Heart left ventricle (tissue), 13 donors: ENCODE data around the gene ATP2B2.

Source experiments
- CTCF ChIP-seq, 12 donors: fragments of 200-600 bp; sonication (generic) in 4 of 12; IDR thresholded peaks; one replicate each; pipeline versions ENCODE4 v1.5.0 to v1.8.0; 2018 to 2022; ENCODE audit warnings: antibody characterized with exemption in 12 of 12, mild to moderate bottlenecking in 5 of 12
- POLR2A ChIP-seq, 2 donors: fragments of 450-650 bp; IDR thresholded peaks; one replicate each; pipeline ENCODE4 v1.6.1; 2017; ENCODE audit warnings: antibody characterized with exemption in 2 of 2, mild to moderate bottlenecking in 2 of 2, moderate library complexity in 2 of 2
- donor health status: ischemic (EF 13 %, LVEDD 7.1; RV severe dilation, severe dysfunction).
- donor health status: DM: no; HTN: yes; CAD: no.
- donor health status: DM: no; HTN: no; CAD: no.
- donor health status: ischemic (EF 25% LVEDD 6.9; RV normal size, moderate dysfunction).
- donor health status: ischemic (EF 25% LVEDD 5.7; RV mildly dilated, moderate dysfunction).
- donor health status: ischemic (EF 35%, LVEDD 5.7; RV mildly dilated, moderate dysfunction).
- donor health status: nonischemic (EF 11% LVEDD 7.7; RV severe dilation, severe dysfunction).
- donor health status: DM: yes; HTN: yes; CAD: no.
- donor health status: PGD.
- donor health status: ischemic (EF 29% LVEDD 5.4; RV normal size, mild dysfunction).
- donor health status: nonischemic (EF 23%, LVEDD 6.1; RV moderate dilation, normal function).

GRCh38 chr3:10505791-10506585 is 602 bp upstream of the ATP2B2 start:
- TF ChIP-seq POLR2A (IDR thresholded peaks at IDR 0.05) = no peak
- no peak for TF ChIP-seq CTCF (IDR thresholded peaks at IDR 0.05)
